ENCODE results near the gene POU3F2. TPM values are rescaled to one million over a fixed set of nuclear protein-coding genes. Genes with fewer than 3 reads are reported as not detected.

Gene POU3F2
- total and polyA plus RNA-seq, 2 of the 13 experiments (the other 11 are each of a cell fraction or from before 2014, with no cell fraction given): not detected

GRCh38 chr6:98787961-98788360 is 46.4 kb upstream of the POU3F2 start:
- intact Hi-C loops (cut with micrococcal nuclease; ENCODE audit: unreplicated experiment) (no loop called here), in situ Hi-C loops (cut with HindIII; ENCODE audit: extremely low pct_ligation_motif_present, low pct_unique_long_range_greater_than_20kb) (no loop called here)
- ChIA-PET POLR2A (no interaction called here), CTCF (ENCODE audit: low intra/inter-chr PET ratio, low total read pairs) (no interaction called here)
- Histone ChIP-seq H3K4me1 (ENCODE audit: insufficient read depth, low read length) (no peaks in the 10 kb centered on the region), H4K20me1 (ENCODE audit: insufficient read depth, low read length) (no peaks in the 10 kb centered on the region), H2AFZ (ENCODE audit: low read length) (no peak overlapping the region), H3K4me2 (ENCODE audit: low read depth, low read length) (no peak overlapping the region), H3K27me3 (ENCODE audit: control insufficient read depth in 1 of 2, insufficient read depth in 2 of 2, low read length in 2 of 2) (no peaks in the 10 kb centered on the region; a peak in 1 of 5 replicates), H3K4me3 (replicated peaks in 1 of 3; ENCODE audit: insufficient read depth in 1 of 3, low read depth in 2 of 3, low read length in 3 of 3) (no peak overlapping the region), H3K9me3 (ENCODE audit: low read length) (no peaks in the 10 kb centered on the region), H3K79me2 (ENCODE audit: insufficient read depth, low read length) (no peaks in the 10 kb centered on the region), H3K9ac (ENCODE audit: insufficient read depth, low read depth, low read length) (no peak overlapping the region), H3K27ac (ENCODE audit: extremely low read length, insufficient read depth, low read length) (no peak overlapping the region), H3K36me3 (replicated peaks in 1 of 2; ENCODE audit: control insufficient read depth in 1 of 2, insufficient read depth in 2 of 2, low read length in 2 of 2) (no peaks in the 10 kb centered on the region)
- WGBS (ENCODE audit: low lambda C conversion rate): 61% methylated on average over 15 of the region's 15 CpGs
- no peak for DNase-seq (ENCODE audit: low spot score)
- no peak for ATAC-seq
- TF ChIP-seq PHF5A (CRISPR knock-in tag; IDR thresholded peaks at IDR 0.05; ENCODE audit: low read depth, unreplicated experiment) (no peak), ZNF124 (CRISPR knock-in tag; IDR thresholded peaks at IDR 0.05) (no peak), RFX3 (CRISPR knock-in tag; IDR thresholded peaks at IDR 0.05) (no peak), AGO2 (optimal IDR thresholded peaks at IDR 0.05; ENCODE audit: low read depth, low read length) (no peak), ZNF678 (CRISPR knock-in tag; IDR thresholded peaks at IDR 0.05) (no peak), ZNF878 (CRISPR knock-in tag; IDR thresholded peaks at IDR 0.05) (no peak), RBFOX2 (IDR thresholded peaks at IDR 0.05; ENCODE audit: low read depth, low read length) (no peak), RERE (CRISPR knock-in tag; IDR thresholded peaks at IDR 0.05; ENCODE audit: low read depth) (no peak), ZBTB20 (CRISPR knock-in tag; IDR thresholded peaks at IDR 0.05; ENCODE audit: borderline replicate concordance, low read depth) (no peak), SIN3A (IDR thresholded peaks at IDR 0.05; ENCODE audit: borderline replicate concordance, low read depth, low read length) (no peak), ZNF580 (CRISPR knock-in tag; IDR thresholded peaks at IDR 0.05; ENCODE audit: borderline replicate concordance, low read depth) (no peak), ZNF761 (CRISPR knock-in tag; conservative IDR thresholded peaks at IDR 0.05) (no peak), RFXANK (CRISPR knock-in tag; IDR thresholded peaks at IDR 0.05) (no peak)
- BruUV-seq (replicated peaks): no TSS peak
- no peak for FAIRE-seq
